ENCODE data around the gene CCDC12.
"Not testable (repeated sequence)": the region's sequence is repeated elsewhere in the genome, so short reads cannot be mapped to it uniquely, and the experiment has no call there.

The CCDC12 gene

GRCh38 chr3:46979958-46980497 is 3.5 kb upstream of the CCDC12 start:
- no peak for DNase-seq (ENCODE audit: low read depth in 2 of 2)

GRCh38 chr3:46978985-46979944 is 2.7 kb upstream of the CCDC12 start, which contains the start of gene NBEAL2:
Gene NBEAL2, plus strand, starts transcription at chr3:46979666. Its CDS starts 196 bp downstream, at chr3:46979862.
- DNase-seq (ENCODE audit: low read depth in 2 of 2), result peak; percentile 96

GRCh38 chr3:46978381-46978780 is 1.8 kb upstream of the CCDC12 start:
- DNase-seq (ENCODE audit: low read depth in 2 of 2), result no peak

- no peak for DNase-seq (ENCODE audit: low read depth in 2 of 2)
Measured at GRCh38 chr3:46977811-46978195, 1.3 kb upstream of the CCDC12 start.

GRCh38 chr3:46974421-46975171 is 1.9 kb downstream of the CCDC12 start:
- no peak for DNase-seq (ENCODE audit: low read depth in 2 of 2)

- no peak for DNase-seq (ENCODE audit: low read depth in 2 of 2)
Measured at GRCh38 chr3:46972396-46972795, 4.1 kb downstream of the CCDC12 start.

- no peak for DNase-seq (ENCODE audit: low read depth in 2 of 2)
Measured at GRCh38 chr3:46971742-46972141, 4.8 kb downstream of the CCDC12 start.

GRCh38 chr3:46971151-46971550 is 5.4 kb downstream of the CCDC12 start:
- DNase-seq (ENCODE audit: low read depth in 2 of 2), result no peak

- DNase-seq (ENCODE audit: low read depth in 2 of 2), result no peak
Measured at GRCh38 chr3:46970391-46971091, 6.0 kb downstream of the CCDC12 start.

- DNase-seq (ENCODE audit: low read depth in 2 of 2), result no peak
Measured at GRCh38 chr3:46968783-46969428, 7.6 kb downstream of the CCDC12 start.

- no peak for DNase-seq (ENCODE audit: low read depth in 2 of 2)
Measured at GRCh38 chr3:46966811-46967210, 9.7 kb downstream of the CCDC12 start.

GRCh38 chr3:46965151-46965550 is 11.4 kb downstream of the CCDC12 start:
- no peak for DNase-seq (ENCODE audit: low read depth in 2 of 2)

GRCh38 chr3:46964038-46964590 is 12.4 kb downstream of the CCDC12 start:
- not testable (repeated sequence) for DNase-seq (ENCODE audit: low read depth in 2 of 2)

- DNase-seq (ENCODE audit: low read depth in 2 of 2), result no peak
Measured at GRCh38 chr3:46962990-46963389, 13.6 kb downstream of the CCDC12 start.

- no peak for DNase-seq (ENCODE audit: low read depth in 2 of 2)
Measured at GRCh38 chr3:46962427-46962826, 14.1 kb downstream of the CCDC12 start.

- DNase-seq (ENCODE audit: low read depth in 2 of 2), result no peak
Measured at GRCh38 chr3:46960835-46961234, 15.7 kb downstream of the CCDC12 start.

GRCh38 chr3:46960081-46960701 is 16.4 kb downstream of the CCDC12 start:
- no peak for DNase-seq (ENCODE audit: low read depth in 2 of 2)

- no peak for DNase-seq (ENCODE audit: low read depth in 2 of 2)
Measured at GRCh38 chr3:46959161-46959511, 17.4 kb downstream of the CCDC12 start.

- no peak for DNase-seq (ENCODE audit: low read depth in 2 of 2)
Measured at GRCh38 chr3:46958467-46959160, 17.9 kb downstream of the CCDC12 start.

Data from stimulated activated CD8-positive, alpha-beta memory T cell treated with anti-CD3 and anti-CD28 coated beads, Interleukin-15, amount 100 ng/mL, for 48 hours (primary cell).